CD1c-positive myeloid dendritic cell (primary cell): ENCODE measurements around the gene SLC9C1.

Experiments used
- DNase-seq: peaks from one replicate; pipeline ENCODE4 v3.0.0-alpha.2; 2016; ENCODE audit errors: extremely low spot score

SLC9C1 gene

GRCh38 chr3:112306825-112307224, 12.8 kb upstream of the SLC9C1 start:
- no peak for DNase-seq

DNA sequence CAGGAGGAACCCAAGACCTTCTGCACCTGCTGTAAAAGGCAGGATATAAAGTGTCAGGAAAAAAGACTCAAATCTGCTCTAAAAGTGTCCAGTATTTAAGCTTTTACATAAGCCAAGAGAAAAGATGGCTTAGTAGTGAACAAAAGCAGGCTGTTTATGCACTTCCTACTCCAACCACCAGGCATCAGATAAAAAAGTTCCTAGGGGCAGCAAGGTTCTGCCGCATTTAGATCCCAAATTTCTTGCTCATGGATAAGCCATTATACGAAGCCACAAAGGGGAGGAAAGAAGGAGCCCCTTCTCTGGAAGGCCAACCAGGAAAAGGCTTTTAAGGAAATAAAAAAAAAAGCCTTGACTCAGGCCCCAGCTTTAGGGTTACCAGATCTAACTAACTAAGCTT, 10.6 kb upstream of the SLC9C1 start:
- DNase-seq: no peak

DNA sequence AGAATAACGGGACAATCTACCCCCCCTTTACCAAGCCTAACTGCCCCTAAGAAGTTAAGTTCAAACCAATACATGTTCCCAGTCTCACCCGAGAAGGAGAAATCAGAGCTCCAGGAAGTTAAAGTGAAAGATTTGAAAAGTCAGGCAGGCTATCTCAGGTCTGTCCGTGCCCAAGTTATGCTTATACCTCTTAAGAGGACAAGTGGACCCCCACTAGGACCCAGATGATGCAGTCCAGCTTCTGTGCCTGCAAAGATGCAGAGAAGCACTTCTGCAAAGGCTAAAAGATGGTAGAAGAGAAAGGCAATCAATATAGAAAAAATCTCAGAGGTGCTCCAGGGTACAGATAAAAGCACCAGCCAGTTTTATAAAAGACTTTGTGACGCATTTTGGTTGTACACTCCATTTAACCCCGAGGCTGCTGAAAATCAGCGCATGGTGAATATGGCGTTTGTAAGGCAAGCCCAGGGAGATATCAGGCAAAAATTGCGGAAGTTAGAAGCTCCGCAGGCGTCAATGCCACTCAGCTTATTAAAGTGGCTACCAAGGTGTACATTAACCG, 9.8 kb upstream of the SLC9C1 start:
- peak; percentile 51 for DNase-seq

GRCh38 chr3:112302881-112303763, 9.1 kb upstream of the SLC9C1 start:
- DNase-seq: no peak

DNA sequence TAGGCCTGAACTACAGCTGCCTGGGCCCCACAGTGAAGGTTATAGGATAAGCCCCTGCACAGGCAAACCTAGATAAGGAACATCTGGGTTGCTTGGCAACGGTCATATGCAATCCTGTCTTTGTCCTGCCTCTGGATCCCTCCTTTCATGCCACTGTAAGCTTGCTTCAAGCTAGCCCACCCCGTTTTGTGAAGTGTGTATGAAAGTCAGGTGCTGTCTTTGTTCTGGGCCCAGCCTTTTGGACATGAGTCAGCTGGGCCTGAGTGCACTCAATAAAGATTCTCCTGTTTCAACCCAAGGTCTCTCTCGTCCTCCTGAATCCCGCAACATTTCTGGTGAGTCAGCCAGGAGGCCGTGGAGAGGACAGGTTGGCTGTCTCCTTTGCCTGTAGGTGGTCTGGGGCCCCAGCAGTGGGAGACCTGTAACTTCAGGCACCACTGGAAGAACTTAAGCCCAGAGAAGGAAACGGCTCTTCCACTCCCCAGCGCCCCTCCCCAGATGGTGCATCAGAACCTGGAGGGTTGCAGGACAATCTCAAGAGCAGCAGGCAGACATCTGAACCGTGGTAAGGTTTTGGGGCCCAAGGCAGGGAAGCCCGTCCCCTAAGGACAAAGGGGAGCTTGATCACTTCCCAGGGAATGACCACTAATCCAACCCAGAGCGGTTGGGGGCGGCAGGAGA, 8.3 kb upstream of the SLC9C1 start:
- DNase-seq: no peak

DNA sequence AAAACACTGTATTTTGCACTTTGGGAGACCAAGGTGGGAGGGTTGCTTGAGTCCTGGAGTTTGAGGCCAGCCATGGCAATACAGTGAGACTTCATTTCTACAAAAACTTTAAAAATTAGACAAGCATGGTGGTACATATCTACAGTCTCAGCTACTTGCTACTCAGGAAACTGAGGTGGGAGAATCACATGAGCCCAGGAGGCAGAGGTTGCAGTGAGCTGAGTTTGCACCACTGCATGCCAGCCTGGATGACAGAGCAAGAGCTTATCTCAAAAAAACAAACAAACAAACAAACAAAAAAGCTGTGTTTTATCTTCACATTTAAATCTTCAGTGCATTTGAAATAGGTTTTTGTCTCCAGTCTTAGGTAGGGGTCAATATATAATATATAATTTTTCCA, 4.8 kb upstream of the SLC9C1 start:
- no peak for DNase-seq

- no peak for DNase-seq
These were observed 3.7 kb upstream of the SLC9C1 start for GRCh38 chr3:112297714-112298113.

- DNase-seq: no peak
These were observed 5.0 kb downstream of the SLC9C1 start for GRCh38 chr3:112289011-112289410.

- no peak for DNase-seq
These were observed 13.8 kb downstream of the SLC9C1 start for GRCh38 chr3:112280266-112280665.

DNA sequence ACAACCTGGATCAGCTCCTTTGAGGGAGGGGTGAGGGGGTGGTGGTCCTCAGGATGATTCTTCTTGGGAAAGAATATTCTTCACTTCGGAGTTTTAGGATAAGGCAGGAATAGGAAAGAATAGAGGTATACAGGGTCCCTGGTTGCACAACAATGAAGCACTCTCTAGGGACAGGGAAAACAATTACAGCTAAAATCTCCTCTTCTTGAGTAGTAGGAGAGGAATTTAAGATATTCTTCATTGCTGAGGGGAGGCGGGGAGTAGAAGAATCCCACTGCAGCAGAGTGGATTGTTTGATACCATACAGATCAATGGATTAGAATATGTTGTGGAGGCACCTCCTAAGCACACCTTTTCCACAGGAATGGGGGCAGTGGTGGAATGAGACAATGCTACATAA, 20.5 kb downstream of the SLC9C1 start:
- no peak for DNase-seq

DNA sequence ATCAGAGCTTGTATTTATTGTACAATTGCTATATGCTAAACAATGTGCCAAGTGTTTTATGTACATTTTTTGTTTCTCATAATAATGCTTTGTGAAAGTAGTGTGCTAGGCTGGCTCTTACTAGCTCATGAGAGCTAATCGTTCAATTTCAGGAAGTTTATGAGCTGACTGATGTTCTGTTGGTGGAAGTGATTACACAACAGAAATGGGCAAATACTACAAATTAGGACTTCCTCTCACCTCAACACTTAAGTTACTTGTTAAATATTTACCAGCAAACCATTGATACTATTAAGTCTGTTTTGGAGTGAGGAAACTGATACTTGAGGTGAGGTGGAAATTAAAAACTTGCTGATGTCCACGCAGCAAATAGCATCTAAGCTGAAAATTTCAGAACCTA, 32.3 kb downstream of the SLC9C1 start:
- DNase-seq: peak; percentile 31

GRCh38 chr3:112260563-112260962, 33.5 kb downstream of the SLC9C1 start:
- no peak for DNase-seq

DNA sequence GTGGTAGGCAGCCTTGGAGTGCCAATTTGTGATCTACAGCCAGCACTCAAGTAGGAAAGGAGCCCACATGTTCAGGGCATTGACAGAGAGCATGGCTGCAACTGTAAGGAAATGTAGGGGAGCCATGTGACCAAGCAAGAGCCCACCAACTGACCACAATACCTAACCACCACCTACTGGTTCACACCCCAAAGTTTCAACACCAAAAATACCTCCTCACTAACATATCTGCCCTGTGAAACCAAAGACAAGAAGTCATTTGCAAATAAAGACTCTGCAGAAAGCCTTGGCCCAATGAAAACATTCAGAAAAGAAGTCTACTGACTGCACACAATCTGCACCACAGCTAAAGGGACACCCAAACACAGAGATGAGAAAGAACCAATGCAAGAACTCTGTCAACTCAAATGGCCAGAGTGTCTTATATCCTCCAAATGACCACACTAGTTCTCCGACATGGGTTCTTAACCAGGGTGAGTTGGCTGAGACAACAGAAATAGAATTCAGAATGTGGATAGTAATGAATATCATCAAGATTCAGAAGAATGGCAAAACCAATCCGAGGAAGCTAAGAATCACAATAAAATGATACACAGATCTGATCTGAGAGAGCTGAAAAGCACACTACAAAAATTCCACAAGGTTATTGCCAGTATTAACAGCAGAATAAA, 40.6 kb downstream of the SLC9C1 start:
- no peak for DNase-seq

DNA sequence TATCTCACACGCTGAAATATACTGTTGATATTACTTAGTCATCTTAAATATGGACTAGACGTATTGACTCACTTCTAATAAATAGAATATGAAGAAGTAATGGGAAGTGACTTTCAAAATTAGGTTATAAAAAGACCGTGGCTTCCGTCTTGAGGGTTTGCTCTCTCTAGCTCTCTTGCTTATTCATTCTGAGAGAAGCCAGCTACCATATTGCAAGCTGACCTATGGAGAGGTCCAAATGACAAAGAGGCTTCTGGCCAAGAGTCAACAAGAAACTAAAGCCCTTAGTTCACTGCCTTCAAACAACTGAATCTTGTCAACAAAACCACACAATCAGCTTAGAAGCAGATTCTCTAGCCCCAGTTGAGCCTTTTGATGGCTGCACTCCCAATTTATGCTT, 46.1 kb downstream of the SLC9C1 start:
- DNase-seq: no peak

DNA sequence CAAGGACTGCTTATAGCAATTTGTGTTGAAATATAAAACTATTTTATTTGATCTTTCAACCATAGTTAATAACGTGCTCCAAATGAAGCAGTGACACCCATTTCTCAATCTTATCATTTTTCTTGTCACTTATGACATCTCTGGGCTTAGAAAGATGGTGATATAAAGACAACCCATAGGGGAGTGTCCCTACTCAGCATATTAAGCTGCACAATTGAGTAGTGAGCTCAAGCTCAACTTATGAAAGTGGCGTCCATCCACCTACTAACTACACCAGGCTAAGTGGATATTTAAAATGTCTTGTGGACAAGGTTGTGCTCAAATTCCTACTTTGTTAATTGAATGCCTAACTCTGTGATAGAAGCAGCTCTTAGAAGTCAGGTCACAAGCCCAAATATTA, 46.7 kb downstream of the SLC9C1 start:
- no peak for DNase-seq

- DNase-seq: no peak
These were observed 60.9 kb downstream of the SLC9C1 start for GRCh38 chr3:112233083-112233482.

DNA sequence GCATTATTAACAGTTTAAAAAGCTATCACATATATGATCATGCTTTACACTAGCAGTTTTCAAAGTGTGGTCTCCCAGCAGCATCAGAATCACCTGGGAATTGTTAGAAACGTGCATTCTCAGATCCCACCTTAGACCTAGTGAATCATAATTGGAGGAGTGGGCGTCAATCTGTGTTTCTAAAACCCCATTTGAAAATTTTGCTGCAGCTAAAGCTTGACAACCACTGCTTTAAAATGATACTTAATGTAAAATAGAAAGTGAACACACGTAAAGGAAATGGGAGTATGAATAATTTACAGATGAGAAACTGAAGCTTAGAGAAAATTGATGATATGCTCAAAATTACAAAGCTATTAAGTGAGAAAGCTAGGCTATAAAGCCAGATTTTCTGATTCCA, 62.3 kb downstream of the SLC9C1 start:
- DNase-seq: no peak

- DNase-seq: no peak
These were observed 64.0 kb downstream of the SLC9C1 start for GRCh38 chr3:112230033-112230432.

- DNase-seq: no peak
These were observed 65.2 kb downstream of the SLC9C1 start for GRCh38 chr3:112228786-112229185.

- DNase-seq: no peak
These were observed 93.7 kb downstream of the SLC9C1 start for GRCh38 chr3:112200317-112200666.

GRCh38 chr3:112199622-112200316, 94.2 kb downstream of the SLC9C1 start:
- DNase-seq: no peak

DNA sequence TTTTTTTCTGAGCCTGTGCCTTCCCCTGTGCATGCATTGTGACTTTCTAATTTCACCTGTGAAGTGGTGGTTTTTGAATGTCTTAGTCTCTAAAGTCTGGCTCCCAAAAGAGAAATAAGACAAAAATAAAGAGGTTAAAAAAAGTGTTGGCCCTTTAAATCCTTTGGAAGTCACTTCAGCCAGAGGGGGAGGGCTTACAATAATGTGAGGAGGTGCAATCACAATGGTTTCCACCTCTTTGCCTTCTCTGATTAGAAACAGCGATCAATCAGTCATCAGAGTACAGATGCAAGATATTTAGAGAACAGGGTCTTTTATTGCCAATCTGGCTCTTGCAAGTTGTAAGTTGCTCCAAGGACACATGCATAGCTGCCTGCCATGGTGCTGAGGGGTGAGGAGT, 96.9 kb downstream of the SLC9C1 start:
- DNase-seq: no peak
